ENCODE results near the gene NDUFC2. TPM values are rescaled to one million over a fixed set of nuclear protein-coding genes. Genes with fewer than 3 reads are reported as not detected.

Gene NDUFC2
- total and polyA plus RNA-seq, 2 of the 13 experiments (the other 11 are each of a cell fraction or from before 2014, with no cell fraction given), result 256 to 363 TPM

GRCh38 chr11:78061088-78061920 lies 18.4 kb downstream of the NDUFC2 start (continued):
- TF ChIP-seq ZMYM4 (CRISPR knock-in tag; IDR thresholded peaks at IDR 0.05) (no peak), PHB2 (IDR thresholded peaks at IDR 0.05; ENCODE audit: partially characterized antibody) (no peak), RARA (CRISPR knock-in tag; IDR thresholded peaks at IDR 0.05) (peak; percentile 84), TAF15 (IDR thresholded peaks at IDR 0.05; ENCODE audit: low read depth, low read length, poor library complexity, severe bottlenecking) (no peak), RBM22 (optimal IDR thresholded peaks at IDR 0.05; ENCODE audit: low read length) (no peak), HMG20A (CRISPR knock-in tag; IDR thresholded peaks at IDR 0.05; ENCODE audit: borderline replicate concordance) (peak; percentile 11; the same call in 1 of the 2 replicates), ZFP36L2 (CRISPR knock-in tag; IDR thresholded peaks at IDR 0.05) (no peak), ZNF670 (CRISPR knock-in tag; IDR thresholded peaks at IDR 0.05; ENCODE audit: borderline replicate concordance) (no peak), ZNF770 (CRISPR knock-in tag; IDR thresholded peaks at IDR 0.05) (no peak; the same call in 1 of the 2 replicates), HNF4G (IDR thresholded peaks at IDR 0.05; ENCODE audit: borderline replicate concordance, low read depth, low read length) (no peak), HNF4G (CRISPR knock-in tag; IDR thresholded peaks at IDR 0.05; ENCODE audit: borderline replicate concordance, low read depth) (no peak), PHF20 (CRISPR knock-in tag; IDR thresholded peaks at IDR 0.05) (no peak), CAMTA2 (CRISPR knock-in tag; IDR thresholded peaks at IDR 0.05; ENCODE audit: borderline replicate concordance) (no peak), ZNF691 (CRISPR knock-in tag; IDR thresholded peaks at IDR 0.05; ENCODE audit: borderline replicate concordance, low read depth) (no peak), NFRKB (IDR thresholded peaks at IDR 0.05) (no peak)
- TF ChIP-seq, protein P1, sequence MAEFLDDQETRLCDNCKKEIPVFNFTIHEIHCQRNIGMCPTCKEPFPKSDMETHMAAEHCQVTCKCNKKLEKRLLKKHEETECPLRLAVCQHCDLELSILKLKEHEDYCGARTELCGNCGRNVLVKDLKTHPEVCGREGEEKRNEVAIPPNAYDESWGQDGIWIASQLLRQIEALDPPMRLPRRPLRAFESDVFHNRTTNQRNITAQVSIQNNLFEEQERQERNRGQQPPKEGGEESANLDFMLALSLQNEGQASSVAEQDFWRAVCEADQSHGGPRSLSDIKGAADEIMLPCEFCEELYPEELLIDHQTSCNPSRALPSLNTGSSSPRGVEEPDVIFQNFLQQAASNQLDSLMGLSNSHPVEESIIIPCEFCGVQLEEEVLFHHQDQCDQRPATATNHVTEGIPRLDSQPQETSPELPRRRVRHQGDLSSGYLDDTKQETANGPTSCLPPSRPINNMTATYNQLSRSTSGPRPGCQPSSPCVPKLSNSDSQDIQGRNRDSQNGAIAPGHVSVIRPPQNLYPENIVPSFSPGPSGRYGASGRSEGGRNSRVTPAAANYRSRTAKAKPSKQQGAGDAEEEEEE (CRISPR knock-in tag; IDR thresholded peaks at IDR 0.05; ENCODE audit: borderline replicate concordance), result no peak
- TF ChIP-seq, protein P2, sequence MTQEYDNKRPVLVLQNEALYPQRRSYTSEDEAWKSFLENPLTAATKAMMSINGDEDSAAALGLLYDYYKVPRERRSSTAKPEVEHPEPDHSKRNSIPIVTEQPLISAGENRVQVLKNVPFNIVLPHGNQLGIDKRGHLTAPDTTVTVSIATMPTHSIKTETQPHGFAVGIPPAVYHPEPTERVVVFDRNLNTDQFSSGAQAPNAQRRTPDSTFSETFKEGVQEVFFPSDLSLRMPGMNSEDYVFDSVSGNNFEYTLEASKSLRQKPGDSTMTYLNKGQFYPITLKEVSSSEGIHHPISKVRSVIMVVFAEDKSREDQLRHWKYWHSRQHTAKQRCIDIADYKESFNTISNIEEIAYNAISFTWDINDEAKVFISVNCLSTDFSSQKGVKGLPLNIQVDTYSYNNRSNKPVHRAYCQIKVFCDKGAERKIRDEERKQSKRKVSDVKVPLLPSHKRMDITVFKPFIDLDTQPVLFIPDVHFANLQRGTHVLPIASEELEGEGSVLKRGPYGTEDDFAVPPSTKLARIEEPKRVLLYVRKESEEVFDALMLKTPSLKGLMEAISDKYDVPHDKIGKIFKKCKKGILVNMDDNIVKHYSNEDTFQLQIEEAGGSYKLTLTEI (CRISPR knock-in tag; conservative IDR thresholded peaks at IDR 0.05), result no peak
